ENCODE results near the gene DUSP5. TPM values are rescaled to one million over a fixed set of nuclear protein-coding genes. Genes with fewer than 3 reads are reported as not detected.

The DUSP5 gene
- total and polyA plus RNA-seq, 2 of the 8 experiments (the other 6 are each of a cell fraction or from before 2014, with no cell fraction given): 13.6 to 30.3 TPM

- H3K4me1 ChIP-seq (replicated peaks in 1 of 4; ENCODE audit: control insufficient read depth in 3 of 4, insufficient read depth in 4 of 4, low read length in 3 of 4): 0 out of 7 replicates have a peak, but pooled peaks cover 0 to 2% (median 0%) of the 10 kb centered on the region in 4 experiments
- no peak overlapping the region for H2BK15ac ChIP-seq (ENCODE audit: low read length)
- WGBS, 2 experiments (ENCODE audit: extremely low coverage in 1 of 2, insufficient coverage in 1 of 2, insufficient read length in 1 of 2, insufficient replicate concordance in 2 of 2, low coverage in 1 of 2, low lambda C conversion rate in 2 of 2, missing lambda C conversion rate in 1 of 2): 55% methylated on average over 3 of the region's 3 CpGs; no CpG with 5 or more reads in 1 of the 2 experiments
- no peak overlapping the region for H2BK12ac ChIP-seq (ENCODE audit: low read depth, low read length)
- H3K14ac ChIP-seq (ENCODE audit: insufficient read length): no peak overlapping the region
- H3K18ac ChIP-seq (ENCODE audit: extremely low read depth, low read length): no peak overlapping the region
- H4K20me1 ChIP-seq (replicated peaks in 1 of 2; ENCODE audit: control insufficient read depth in 1 of 2, insufficient read depth in 2 of 2, low read length in 2 of 2): no peaks in the 10 kb centered on the region
- H2BK5ac ChIP-seq (ENCODE audit: low read depth, low read length): no peak overlapping the region
- H3K9ac ChIP-seq (replicated peaks in 1 of 4; ENCODE audit: extremely low read depth in 1 of 4, low read depth in 3 of 4, low read length in 3 of 4): no peak overlapping the region
- H4K5ac ChIP-seq (ENCODE audit: insufficient read length, low read depth, low read length): no peak overlapping the region
- H3K4ac ChIP-seq (replicated peaks; ENCODE audit: insufficient read length, low read depth, low read length): no peak overlapping the region
- CTCF ChIA-PET (ENCODE audit: partially characterized antibody): interaction anchor here (0.7 to 1.8 kb wide), 4 partner anchors 9 to 101 kb away, joined by 3 to 5 read pairs (median 4); no protein-coding TSS in a partner anchor
- H3K4me2 ChIP-seq (ENCODE audit: insufficient read depth in 1 of 2, low read depth in 2 of 2, low read length in 2 of 2): no peak overlapping the region
- H2BK20ac ChIP-seq (ENCODE audit: low read length): no peak overlapping the region
- no peaks in the 10 kb centered on the region for H3K27me3 ChIP-seq (replicated peaks in 1 of 4; ENCODE audit: control insufficient read depth in 3 of 4, extremely low read depth in 1 of 4, insufficient read depth in 3 of 4, low read length in 3 of 4)
- H3K9me3 ChIP-seq (ENCODE audit: insufficient read depth in 2 of 2, low read depth in 1 of 2, low read length in 1 of 2): no peaks in the 10 kb centered on the region
- H2AK5ac ChIP-seq (ENCODE audit: low read depth, low read length): no peak overlapping the region
- H3K36me3 ChIP-seq (ENCODE audit: control insufficient read depth in 2 of 4, insufficient read depth in 4 of 4, low read length in 3 of 4): no peaks in the 10 kb centered on the region
- no peaks in the 10 kb centered on the region for H3K23me2 ChIP-seq (ENCODE audit: low read depth, low read length)
- POLR2A ChIA-PET (ENCODE audit: partially characterized antibody): no interaction called here
- H3K79me2 ChIP-seq (ENCODE audit: control insufficient read depth in 1 of 2, insufficient read depth in 2 of 2, low read length in 2 of 2): no peaks in the 10 kb centered on the region
- no peak overlapping the region for H3K4me3 ChIP-seq (ENCODE audit: extremely low read depth in 1 of 4, insufficient read depth in 2 of 4, low read depth in 3 of 4, low read length in 4 of 4)
- no peak overlapping the region for H3K56ac ChIP-seq (replicated peaks; ENCODE audit: insufficient read length, low read depth, low read length)
- H4K8ac ChIP-seq (ENCODE audit: extremely low read depth, insufficient read depth, low read length): no peak overlapping the region
- no peak overlapping the region for H2BK120ac ChIP-seq (replicated peaks; ENCODE audit: low read depth, low read length)
- no peak for FAIRE-seq
- H3K27ac ChIP-seq (ENCODE audit: low read depth, low read length): no peak overlapping the region
- DNase-seq (ENCODE audit: low read depth in 1 of 2, low spot score in 2 of 2): no peak
- no peak overlapping the region for H3K23ac ChIP-seq (ENCODE audit: insufficient read length)
- no peak overlapping the region for H2AFZ ChIP-seq (ENCODE audit: low read length)
- no peak overlapping the region for H4K91ac ChIP-seq (replicated peaks; ENCODE audit: insufficient read length, low read length)
- no peaks in the 10 kb centered on the region for H3K79me1 ChIP-seq (ENCODE audit: low read depth, low read length)
- TF ChIP-seq TAF1 (IDR thresholded peaks at IDR 0.05; ENCODE audit: low read depth, low read length) (no peak), FOSL1 (IDR thresholded peaks at IDR 0.05; ENCODE audit: insufficient read depth, low read depth, low read length) (no peak), CHD1 (IDR thresholded peaks at IDR 0.05; ENCODE audit: low read depth, low read length) (no peak), MAX (IDR thresholded peaks at IDR 0.05) (no peak), BCL11A (IDR thresholded peaks at IDR 0.05; ENCODE audit: low read depth in 2 of 2, low read length in 2 of 2) (no peak), JUN (IDR thresholded peaks at IDR 0.05; ENCODE audit: low read depth, low read length) (no peak), CEBPB (IDR thresholded peaks at IDR 0.05; ENCODE audit: low read depth, low read length) (no peak), TEAD4 (IDR thresholded peaks at IDR 0.05; ENCODE audit: low read depth, low read length) (no peak), SUZ12 (IDR thresholded peaks at IDR 0.05; ENCODE audit: low read length) (no peak), POLR2A (IDR thresholded peaks at IDR 0.05; ENCODE audit: control extremely low read depth in 1 of 2, low read depth in 2 of 2, low read length in 2 of 2) (no peak), CBX5 (IDR thresholded peaks at IDR 0.05; ENCODE audit: low read depth, low read length) (no peak), TBP (IDR thresholded peaks at IDR 0.05; ENCODE audit: low read depth, low read length) (no peak), E2F6 (IDR thresholded peaks at IDR 0.05) (no peak), NANOG (IDR thresholded peaks at IDR 0.05; ENCODE audit: insufficient read depth, low read depth, low read length, poor library complexity, severe bottlenecking) (no peak), KDM4A (IDR thresholded peaks at IDR 0.05; ENCODE audit: low read depth, low read length, severe bottlenecking) (no peak)
Observed at GRCh38 chr10:110455446-110455845, 42.3 kb upstream of the DUSP5 start.
